Smooth muscle cell (in vitro differentiated cells): Measurements from ENCODE around the gene SORCS2. TPM values are rescaled to one million over a fixed set of nuclear protein-coding genes. Genes with fewer than 3 reads are reported as not detected.

ENCODE experiments used
- DNase-seq: peaks from one replicate; lab custom pipeline; 2025; ENCODE audit not compliant: unreplicated experiment; lab: John Stamatoyannopoulos, UW
- H2AFZ ChIP-seq: fragments of 200-600 bp; sonication (generic); 2 replicates; pipeline ENCODE4 v1.6.0; 2016; ENCODE audit warnings: antibody characterized with exemption, low read depth, mild to moderate bottlenecking
- H3F3A ChIP-seq: fragments of 200-600 bp; sonication (generic); 2 replicates; pipeline ENCODE4 v1.6.0; 2017; ENCODE audit warnings: antibody characterized with exemption, low read depth
- H3K27ac ChIP-seq: fragments of 200-600 bp; sonication (generic); 2 replicates; pipeline ENCODE4 v1.5.1; 2016; ENCODE audit warnings: low read depth, mild to moderate bottlenecking
- H3K27me3 ChIP-seq: fragments of 200-600 bp; sonication (generic); 2 replicates; pipeline ENCODE4 v1.6.1; 2016; ENCODE audit warnings: low read depth, mild to moderate bottlenecking
- H3K36me3 ChIP-seq: fragments of 200-600 bp; sonication (generic); 2 replicates; pipeline ENCODE4 v1.5.1; 2016; ENCODE audit warnings: low read depth
- H3K4me1 ChIP-seq: fragments of 200-600 bp; sonication (generic); 2 replicates; pipeline ENCODE4 v1.5.1; 2016; ENCODE audit warnings: low read depth
- H3K4me2 ChIP-seq: fragments of 200-600 bp; sonication (generic); 2 replicates; pipeline ENCODE4 v1.6.0; 2016; ENCODE audit warnings: mild to moderate bottlenecking
- H3K4me3 ChIP-seq: fragments of 200-600 bp; sonication (generic); 2 replicates; pipeline ENCODE4 v1.5.1; 2016; ENCODE audit warnings: mild to moderate bottlenecking
- H3K79me2 ChIP-seq: fragments of 200-600 bp; sonication (generic); 2 replicates; pipeline ENCODE4 v1.6.0; 2016; ENCODE audit warnings: low read depth, mild to moderate bottlenecking
- H3K9ac ChIP-seq: fragments of 200-600 bp; sonication (generic); 2 replicates; pipeline ENCODE4 v1.6.0; 2016; ENCODE audit warnings: low read depth
- H3K9me3 ChIP-seq: fragments of 200-600 bp; sonication (generic); replicated peaks from 2 replicates; pipeline ENCODE4 v1.5.1; 2016; ENCODE audit warnings: low read depth
- H4K20me1 ChIP-seq: fragments of 200-600 bp; sonication (generic); 2 replicates; pipeline ENCODE4 v1.6.0; 2016; ENCODE audit warnings: low read depth
- CTCF ChIP-seq: fragments of 200-600 bp; sonication (generic); IDR thresholded peaks from 2 replicates; pipeline ENCODE4 v1.5.1; 2017; ENCODE audit warnings: borderline replicate concordance, mild to moderate bottlenecking, antibody characterized with exemption; ENCODE audit not compliant: insufficient read depth, poor library complexity, severe bottlenecking
- WGBS: methylation state at CpG from one replicate; pipeline ENCODE4 v1.1.7; 2016; ENCODE audit warnings: low lambda C conversion rate; 5-methylcytosine and 5-hydroxymethylcytosine counted together
- polyA plus RNA-seq: library from polyadenylated mRNA; unstranded; fragments of >200 nt; fragmentation: Nextera tagmentation; extraction: Ambion mirVana; gene quantifications from 2 replicates; pipeline ENCODE4 v1.2.1, GENCODE V29; 2016
- total RNA-seq: library from RNA; depleted of rRNA; stranded (reverse); fragments of >200 nt; gene quantifications from 2 replicates; pipeline ENCODE4 v1.2.3, GENCODE V29; 2014

The SORCS2 gene
- total and polyA plus RNA-seq, 2 experiments from 2014 or later = 5.2 to 9.3 TPM

GRCh38 chr4:7460566-7460965, 268.2 kb downstream of the SORCS2 start:
- WGBS = 90% methylated on average over 17 of the region's 17 CpGs
- TF ChIP-seq CTCF = no peak
- Histone ChIP-seq H3K27me3 (no peaks in the 10 kb centered on the region), H3K4me3 (no peak overlapping the region), H2AFZ (no peak overlapping the region), H3K9ac (no peak overlapping the region), H3K79me2 (no peaks in the 10 kb centered on the region), H3K36me3 (no peaks in the 10 kb centered on the region), H3F3A (no peaks in the 10 kb centered on the region), H3K9me3 (no peaks in the 10 kb centered on the region), H3K4me1 (no peaks in the 10 kb centered on the region), H3K4me2 (no peak overlapping the region), H4K20me1 (no peaks in the 10 kb centered on the region), H3K27ac (no peak overlapping the region)
- no peak for DNase-seq

- Histone ChIP-seq H3K4me1 (no peaks in the 10 kb centered on the region), H3K27me3 (no peaks in the 10 kb centered on the region), H3K4me3 (no peak overlapping the region), H3K36me3 (no peaks in the 10 kb centered on the region), H4K20me1 (no peaks in the 10 kb centered on the region), H3K4me2 (no peak overlapping the region), H3K9me3 (no peaks in the 10 kb centered on the region), H2AFZ (no peak overlapping the region), H3K79me2 (no peaks in the 10 kb centered on the region), H3K9ac (no peak overlapping the region), H3F3A (no peaks in the 10 kb centered on the region), H3K27ac (no peak overlapping the region)
- no peak for DNase-seq
- TF ChIP-seq CTCF = no peak
- 72% methylated on average over 14 of the region's 17 CpGs for WGBS
Observed at GRCh38 chr4:7461230-7461629, 268.9 kb downstream of the SORCS2 start.

- DNase-seq = no peak
- no peaks in the 10 kb centered on the region for H3K79me2 ChIP-seq
- no peak overlapping the region for H3K27ac ChIP-seq
- no peak overlapping the region for H3K4me2 ChIP-seq
- H4K20me1 ChIP-seq = no peaks in the 10 kb centered on the region
- H3K36me3 ChIP-seq = no peaks in the 10 kb centered on the region
- H3K4me3 ChIP-seq = no peak overlapping the region
- TF ChIP-seq CTCF = no peak
- no peak overlapping the region for H3K9ac ChIP-seq
- H3K4me1 ChIP-seq = no peaks in the 10 kb centered on the region
- H3K9me3 ChIP-seq = no peaks in the 10 kb centered on the region
- H3F3A ChIP-seq = no peaks in the 10 kb centered on the region
- 54% methylated on average over 11 of the region's 11 CpGs for WGBS
- no peak overlapping the region for H2AFZ ChIP-seq
- H3K27me3 ChIP-seq = no peaks in the 10 kb centered on the region
Observed at GRCh38 chr4:7462509-7462971, 270.2 kb downstream of the SORCS2 start.

GRCh38 chr4:7463566-7464258, 271.4 kb downstream of the SORCS2 start:
- Histone ChIP-seq H3K27me3 (no peaks in the 10 kb centered on the region), H3K4me2 (no peak overlapping the region), H3K27ac (no peak overlapping the region), H3K9me3 (no peaks in the 10 kb centered on the region), H3K4me1 (no peaks in the 10 kb centered on the region), H4K20me1 (no peaks in the 10 kb centered on the region), H3F3A (no peaks in the 10 kb centered on the region), H2AFZ (no peak overlapping the region), H3K4me3 (no peak overlapping the region), H3K9ac (no peak overlapping the region), H3K36me3 (no peaks in the 10 kb centered on the region), H3K79me2 (no peaks in the 10 kb centered on the region)
- TF ChIP-seq CTCF = no peak
- no peak for DNase-seq
- WGBS = 87% methylated on average over 20 of the region's 20 CpGs
